Tibial nerve (tissue), 4 donors: ENCODE data around the gene MARCHF10. TPM values are rescaled to one million over a fixed set of nuclear protein-coding genes. Genes with fewer than 3 reads are reported as not detected.
A peak's percentile ranks its signal among the peaks of the same experiment; 100 is the strongest.

ENCODE experiments used
- DNase-seq, 2 donors: peaks; one replicate each; pipeline ENCODE4 v3.0.0-alpha.2; 2019; ENCODE audit warnings: low spot score in 2 of 2
- H3K27ac ChIP-seq, 4 donors: fragments of 200-600 bp; sonication (generic) in 3 of 4; one replicate each; pipeline ENCODE4 v1.5.1; 2017 to 2019; ENCODE audit warnings: mild to moderate bottlenecking in 1 of 4
- H3K27me3 ChIP-seq, 2 donors: fragments of 200-600 bp; sonication (generic) in 1 of 2; one replicate each; pipeline versions ENCODE4 v1.5.1 to v1.6.0; 2017 to 2019
- H3K36me3 ChIP-seq, 3 donors: fragments of 200-600 bp; sonication (generic); one replicate each; pipeline ENCODE4 v1.5.1; 2018 to 2019
- H3K4me1 ChIP-seq, 4 donors: fragments of 200-600 bp; sonication (generic) in 3 of 4; one replicate each; pipeline ENCODE4 v1.5.1; 2017 to 2019
- H3K4me3 ChIP-seq, 4 donors: fragments of 200-600 bp; sonication (generic) in 3 of 4; one replicate each; pipeline ENCODE4 v1.5.1; 2017 to 2019; ENCODE audit warnings: mild to moderate bottlenecking in 1 of 4, moderate library complexity in 1 of 4
- H3K9me3 ChIP-seq, 4 donors: fragments of 200-600 bp; sonication (generic) in 3 of 4; one replicate each; pipeline ENCODE4 v1.5.1; 2017 to 2019
- CTCF ChIP-seq, 5 experiments: fragments of 200-600 bp in 3 of 5; fragments of 450-650 bp in 2 of 5; sonication (generic) in 3 of 5; IDR thresholded peaks; one replicate each; pipeline ENCODE4 v1.5.1; 2016 to 2019; ENCODE audit warnings: antibody characterized with exemption in 5 of 5, mild to moderate bottlenecking in 3 of 5, moderate library complexity in 2 of 5
- EP300 ChIP-seq, 2 donors: sonication (generic); formaldehyde crosslinking; IDR thresholded peaks; one replicate each; pipeline ENCODE4 v1.6.1; 2017; ENCODE audit warnings: antibody characterized with exemption in 2 of 2, mild to moderate bottlenecking in 1 of 2
- POLR2A ChIP-seq, 2 donors: fragments of 450-650 bp; IDR thresholded peaks; one replicate each; pipeline ENCODE4 v1.6.1; 2017; ENCODE audit warnings: antibody characterized with exemption in 2 of 2, mild to moderate bottlenecking in 2 of 2, moderate library complexity in 2 of 2
- WGBS, 2 donors: methylation state at CpG; one replicate each; pipeline ENCODE4 v1.1.5; 2018; 5-methylcytosine and 5-hydroxymethylcytosine counted together
- total RNA-seq, 4 donors: library from RNA; depleted of rRNA; stranded (reverse); fragments of >200 nt; gene quantifications; one replicate each; pipeline ENCODE4 v1.1.0, GENCODE V29; 2016

MARCHF10 gene
- total RNA-seq, 4 donors from 2014 or later = 1.8 to 11.7 (median 3.6) TPM

GRCh38 chr17:62821189-62822079 is 13.3 kb upstream of the MARCHF10 start:
- H3K9me3 ChIP-seq = no peaks in the 10 kb centered on the region
- DNase-seq = no peak
- WGBS, 2 donors = 84% methylated on average over 15 of the region's 15 CpGs

GRCh38 chr17:62819511-62820221 is 11.6 kb upstream of the MARCHF10 start:
- TF ChIP-seq POLR2A (IDR thresholded peaks at IDR 0.05) = no peak
- TF ChIP-seq EP300 (IDR thresholded peaks at IDR 0.05) = peak in 1 of 2 donors; percentile 56
- Histone ChIP-seq H3K27me3 (no peaks in the 10 kb centered on the region), H3K9me3 (no peaks in the 10 kb centered on the region), H3K27ac (peak overlapping the region in 3 of 4 donors; percentile 29 to 81 (median 76)), H3K36me3 (no peaks in the 10 kb centered on the region), H3K4me3 (no peak overlapping the region), H3K4me1 (peaks cover 0 to 22% (median 0%) of the 10 kb centered on the region in 4 donors)
- peak; percentile 21 to 65 for DNase-seq
- 6 to 11% methylated on average over 12 of the region's 12 CpGs for WGBS, 2 donors

More at GRCh38 chr17:62821189-62822079, 13.3 kb upstream of the MARCHF10 start:
- H3K4me3 ChIP-seq = no peak overlapping the region
- peaks cover 0 to 21% (median 0%) of the 10 kb centered on the region in 4 donors for H3K4me1 ChIP-seq
- H3K27ac ChIP-seq = peak overlapping the region in 1 of 4 donors; percentile 34
- no peak for TF ChIP-seq CTCF (IDR thresholded peaks at IDR 0.05)
- TF ChIP-seq EP300 (IDR thresholded peaks at IDR 0.05) = no peak
- no peak for TF ChIP-seq POLR2A (IDR thresholded peaks at IDR 0.05)
- no peaks in the 10 kb centered on the region for H3K27me3 ChIP-seq
- H3K36me3 ChIP-seq = no peaks in the 10 kb centered on the region

GRCh38 chr17:62818526-62818925 is 10.4 kb upstream of the MARCHF10 start:
- WGBS, 2 donors = 93% methylated on average over 7 of the region's 7 CpGs
- Histone ChIP-seq H3K9me3 (peaks cover 0 to 4% (median 0%) of the 10 kb centered on the region in 4 donors), H3K27ac (no peak overlapping the region), H3K4me1 (peaks cover 0 to 22% (median 0%) of the 10 kb centered on the region in 4 donors), H3K27me3 (no peaks in the 10 kb centered on the region), H3K36me3 (no peaks in the 10 kb centered on the region), H3K4me3 (no peak overlapping the region)
- DNase-seq = no peak
- TF ChIP-seq POLR2A (IDR thresholded peaks at IDR 0.05) = no peak
- TF ChIP-seq EP300 (IDR thresholded peaks at IDR 0.05) = no peak
- no peak for TF ChIP-seq CTCF (IDR thresholded peaks at IDR 0.05)

GRCh38 chr17:62816282-62816839 is 8.2 kb upstream of the MARCHF10 start:
- no peak for DNase-seq
- Histone ChIP-seq H3K27me3 (no peaks in the 10 kb centered on the region), H3K27ac (no peak overlapping the region), H3K36me3 (no peaks in the 10 kb centered on the region), H3K4me3 (no peak overlapping the region), H3K4me1 (peaks cover 0 to 22% (median 0%) of the 10 kb centered on the region in 4 donors), H3K9me3 (peaks cover 0 to 4% (median 0%) of the 10 kb centered on the region in 4 donors)
- 33 to 35% methylated on average over 6 of the region's 6 CpGs for WGBS, 2 donors
- TF ChIP-seq EP300 (IDR thresholded peaks at IDR 0.05) (no peak), POLR2A (IDR thresholded peaks at IDR 0.05) (no peak), CTCF (IDR thresholded peaks at IDR 0.05) (no peak)

- Histone ChIP-seq H3K27me3 (peaks cover 0 to 13% of the 10 kb centered on the region in 2 donors), H3K27ac (no peak overlapping the region), H3K9me3 (peaks cover 0 to 4% (median 0%) of the 10 kb centered on the region in 4 donors), H3K36me3 (no peaks in the 10 kb centered on the region), H3K4me1 (peaks cover 0 to 9% (median 7%) of the 10 kb centered on the region in 4 donors), H3K4me3 (no peak overlapping the region)
- TF ChIP-seq EP300 (IDR thresholded peaks at IDR 0.05) = no peak
- no peak for TF ChIP-seq CTCF (IDR thresholded peaks at IDR 0.05)
- TF ChIP-seq POLR2A (IDR thresholded peaks at IDR 0.05) = no peak
- WGBS, 2 donors = 81 to 88% methylated on average over 4 of the region's 4 CpGs
- DNase-seq = no peak
Measured at GRCh38 chr17:62809656-62810055, 1.5 kb upstream of the MARCHF10 start.
